Aorta (tissue), 5 donors: ENCODE data around the gene DBP. TPM values are rescaled to one million over a fixed set of nuclear protein-coding genes. Genes with fewer than 3 reads are reported as not detected.
"Not testable (repeated sequence)": the region's sequence is repeated elsewhere in the genome, so short reads cannot be mapped to it uniquely, and the experiment has no call there.

Experiments used
- ATAC-seq: fragments of 200-7000 bp; cut with Tn5 transposase; one replicate; pipeline ENCODE4 v1.9.1; 2022; ENCODE audit warnings: moderate library complexity; ENCODE audit not compliant: low FRiP score
- DNase-seq, 2 donors: peaks; one replicate each; pipeline ENCODE4 v3.0.0-alpha.2; 2020
- H3K27ac ChIP-seq, 2 donors: one replicate each; pipeline ENCODE4 v1.5.1; 2013; ENCODE audit warnings: low read length in 2 of 2, mild to moderate bottlenecking in 2 of 2, moderate library complexity in 2 of 2, control low read depth in 1 of 2, inconsistent platforms in 1 of 2, low read depth in 1 of 2
- H3K27me3 ChIP-seq, 2 donors: one replicate each; pipeline ENCODE4 v1.6.1; 2013; ENCODE audit warnings: control low read depth in 1 of 2, low read length in 1 of 2, mild to moderate bottlenecking in 1 of 2, moderate library complexity in 1 of 2; ENCODE audit not compliant: insufficient read depth in 2 of 2, control insufficient read depth in 1 of 2
- H3K36me3 ChIP-seq, 2 donors: one replicate each; pipeline ENCODE4 v1.6.1; 2013; ENCODE audit warnings: control low read depth in 1 of 2, low read length in 1 of 2, mild to moderate bottlenecking in 1 of 2; ENCODE audit not compliant: insufficient read depth in 2 of 2, control insufficient read depth in 1 of 2
- H3K4me1 ChIP-seq, 2 donors: one replicate each; pipeline ENCODE4 v1.6.1; 2013; ENCODE audit warnings: low read length in 2 of 2, control low read depth in 1 of 2, mild to moderate bottlenecking in 1 of 2, moderate library complexity in 1 of 2; ENCODE audit not compliant: insufficient read depth in 2 of 2, control insufficient read depth in 1 of 2
- H3K4me3 ChIP-seq, 2 donors: one replicate each; pipeline ENCODE4 v1.5.1; 2013; ENCODE audit warnings: low read length in 2 of 2, control low read depth in 1 of 2, mild to moderate bottlenecking in 1 of 2
- H3K9me3 ChIP-seq: one replicate; pipeline ENCODE4 v1.6.1; 2013; ENCODE audit warnings: mild to moderate bottlenecking, low read length; ENCODE audit not compliant: control insufficient read depth
- WGBS, 2 donors: extraction: QIAGEN DNeasy Blood & Tissue Kit; methylation state at CpG; one replicate each; pipeline ENCODE4 v1.1.7; 2013; 5-methylcytosine and 5-hydroxymethylcytosine counted together
- intact Hi-C, 2 donors: fragments of 100-400 bp; cut with DNase I; formaldehyde crosslinking; loops; one replicate each; pipeline versions ENCODE4 v1.14.2 to v1.15.0; 2022
- long read RNA-seq, 2 donors: library from polyadenylated mRNA; unstranded; transcript quantifications; one replicate each; pipeline ENCODE4 v2.0.0, GENCODE V29; 2020 to 2021
- polyA plus RNA-seq, 2 donors: library from polyadenylated mRNA; stranded (reverse); fragments of 200-250 nt; gene quantifications; one replicate each; pipeline ENCODE4 v1.2.3, GENCODE V29; 2013
- total RNA-seq, 2 donors: library from RNA; stranded (reverse); fragmentation: NEBNext Ultra II Directional; extraction: Animal tissue kit (Norgen Biotek cat#: 25700); gene quantifications; one replicate each; pipeline ENCODE4 v1.2.1, GENCODE V29; 2021
- donor health status: healthy with polysubstance abuse.
- donor health status: Bipolar disorder and iron deficiency.
- donor health status: DM: no; HTN: no; CAD: no.
- donor health status: DM: no; HTN: no; CAD: no.
- donor health status: DM: yes; HTN: yes; CAD: no.

Gene DBP
- 10 to 100 TPM in 1 of 2 donors, 1 to 10 TPM in 1; 1.5 to 10.7 TPM for total RNA-seq
- 1 to 10 TPM; 5.3 to 6.8 TPM for polyA plus RNA-seq
- long read RNA-seq, donor 1, partial matches to known transcripts, result 0 of 5 reads
- long read RNA-seq, donor 1, other reads (novel, unspliced or antisense), result 3 of 5 reads
- long read RNA-seq, donor 2, transcript DBP-201 (4 exons, 2,229 nt), result major isoform, 11 of 12 reads
- long read RNA-seq, donor 2, partial matches to known transcripts, result 0 of 12 reads
- long read RNA-seq, donor 2, other reads (novel, unspliced or antisense), result 1 of 12 reads

- Histone ChIP-seq H3K9me3 (no peaks in the 10 kb centered on the region), H3K4me1 (no peaks in the 10 kb centered on the region), H3K27ac (peak within 1 kb of the TSS; percentile 83 to 93), H3K4me3 (peak within 1 kb of the TSS; percentile 34 to 81), H3K27me3 (no peaks in the 10 kb centered on the region), H3K36me3 (no peaks in the 10 kb centered on the region)
- intact Hi-C loops, result loop anchor here in 1 of 2 donors (10.0 kb wide), 1 partner anchor 1362 kb away; the partner anchor contains the start of gene INAFM1
- DNase-seq, result peak in 1 of 2 donors; percentile 79
- 0 to 1% methylated on average over 40 of the region's 40 CpGs for WGBS, 2 donors
- ATAC-seq, result peak; percentile 23
These were observed at the start of gene DBP for GRCh38 chr19:48636859-48637448. DBP (minus strand) TSS chr19:48637379; CDS start chr19:48636994, 385 bp downstream.

GRCh38 chr19:48686637-48687036 lies 49.5 kb upstream of the DBP start:
- H3K27ac ChIP-seq, intact Hi-C loops, H3K27me3 ChIP-seq, ATAC-seq, DNase-seq, H3K4me1 ChIP-seq, H3K4me3 ChIP-seq, H3K9me3 ChIP-seq, H3K36me3 ChIP-seq: not testable (repeated sequence)
- 85 to 91% methylated on average over 7 of the region's 7 CpGs for WGBS, 2 donors

GRCh38 chr19:48686088-48686487 lies 48.9 kb upstream of the DBP start:
- H3K36me3 ChIP-seq, result no peaks in the 10 kb centered on the region
- no peaks in the 10 kb centered on the region for H3K4me1 ChIP-seq
- no peaks in the 10 kb centered on the region for H3K27me3 ChIP-seq
- WGBS, 2 donors, result 93 to 96% methylated on average over 3 of the region's 3 CpGs
- intact Hi-C loops, result no loop called here
- no peak overlapping the region for H3K4me3 ChIP-seq
- H3K9me3 ChIP-seq, result no peaks in the 10 kb centered on the region
- no peak overlapping the region for H3K27ac ChIP-seq
- ATAC-seq, result no peak
- no peak for DNase-seq

GRCh38 chr19:48685583-48685982 lies 48.4 kb upstream of the DBP start:
- no peak for DNase-seq
- Histone ChIP-seq H3K4me1 (no peaks in the 10 kb centered on the region), H3K27ac (no peak overlapping the region), H3K4me3 (no peak overlapping the region), H3K36me3 (no peaks in the 10 kb centered on the region), H3K27me3 (no peaks in the 10 kb centered on the region), H3K9me3 (no peaks in the 10 kb centered on the region)
- 90 to 94% methylated on average over 9 of the region's 9 CpGs for WGBS, 2 donors
- intact Hi-C loops, result no loop called here
- ATAC-seq, result no peak

- intact Hi-C loops, result no loop called here
- Histone ChIP-seq H3K27ac (no peak overlapping the region), H3K27me3 (no peaks in the 10 kb centered on the region), H3K36me3 (no peaks in the 10 kb centered on the region), H3K4me1 (no peaks in the 10 kb centered on the region), H3K9me3 (no peaks in the 10 kb centered on the region), H3K4me3 (no peak overlapping the region)
- 27 to 48% methylated on average over 11 of the region's 11 CpGs for WGBS, 2 donors
- peak; percentile 46 for ATAC-seq
- DNase-seq, result peak in 1 of 2 donors; percentile 63
These were observed 46.2 kb upstream of the DBP start for GRCh38 chr19:48683349-48683748.

- WGBS, 2 donors, result 79 to 81% methylated on average over 7 of the region's 7 CpGs
- H3K27ac ChIP-seq, result no peak overlapping the region
- H3K9me3 ChIP-seq, result no peaks in the 10 kb centered on the region
- ATAC-seq (no peak), DNase-seq (no peak)
- no peaks in the 10 kb centered on the region for H3K36me3 ChIP-seq
- no peaks in the 10 kb centered on the region for H3K4me1 ChIP-seq
- intact Hi-C loops, result no loop called here
- H3K4me3 ChIP-seq, result no peak overlapping the region
- no peaks in the 10 kb centered on the region for H3K27me3 ChIP-seq
These were observed 43.9 kb upstream of the DBP start for GRCh38 chr19:48681127-48681470.

- Histone ChIP-seq H3K36me3 (no peaks in the 10 kb centered on the region), H3K27ac (no peak overlapping the region), H3K4me1 (no peaks in the 10 kb centered on the region), H3K4me3 (no peak overlapping the region), H3K27me3 (no peaks in the 10 kb centered on the region), H3K9me3 (no peaks in the 10 kb centered on the region)
- intact Hi-C loops, result no loop called here
- peak in 1 of 2 donors; percentile 40 for DNase-seq
- 91 to 95% methylated on average over 45 of the region's 45 CpGs for WGBS, 2 donors
- ATAC-seq, result peak; percentile 31
These were observed 43.4 kb upstream of the DBP start for GRCh38 chr19:48680436-48681126.

- DNase-seq, H3K9me3 ChIP-seq, H3K4me3 ChIP-seq, H3K36me3 ChIP-seq, H3K27me3 ChIP-seq, H3K27ac ChIP-seq, ATAC-seq, intact Hi-C loops, H3K4me1 ChIP-seq: not testable (repeated sequence)
- 94% methylated on average over 17 to 19 of the region's 19 CpGs for WGBS, 2 donors
These were observed 42.8 kb upstream of the DBP start for GRCh38 chr19:48680006-48680405.

- no peak overlapping the region for H3K4me3 ChIP-seq
- DNase-seq, result no peak
- H3K27ac ChIP-seq, result no peak overlapping the region
- no peaks in the 10 kb centered on the region for H3K27me3 ChIP-seq
- WGBS, 2 donors, result 81 to 82% methylated on average over 4 of the region's 4 CpGs
- no peak for ATAC-seq
- no peaks in the 10 kb centered on the region for H3K4me1 ChIP-seq
- no peaks in the 10 kb centered on the region for H3K36me3 ChIP-seq
- H3K9me3 ChIP-seq, result no peaks in the 10 kb centered on the region
- intact Hi-C loops, result no loop called here
These were observed 41.0 kb upstream of the DBP start for GRCh38 chr19:48678201-48678600.
